SHP77 treated with DMSO at 0.1 percent for 48 hours (cell line): ENCODE measurements around the gene SLC8A1.

ENCODE experiments used
- DNase-seq: peaks from one replicate; lab custom pipeline; 2025; lab: John Stamatoyannopoulos, UW

The SLC8A1 gene

DNA sequence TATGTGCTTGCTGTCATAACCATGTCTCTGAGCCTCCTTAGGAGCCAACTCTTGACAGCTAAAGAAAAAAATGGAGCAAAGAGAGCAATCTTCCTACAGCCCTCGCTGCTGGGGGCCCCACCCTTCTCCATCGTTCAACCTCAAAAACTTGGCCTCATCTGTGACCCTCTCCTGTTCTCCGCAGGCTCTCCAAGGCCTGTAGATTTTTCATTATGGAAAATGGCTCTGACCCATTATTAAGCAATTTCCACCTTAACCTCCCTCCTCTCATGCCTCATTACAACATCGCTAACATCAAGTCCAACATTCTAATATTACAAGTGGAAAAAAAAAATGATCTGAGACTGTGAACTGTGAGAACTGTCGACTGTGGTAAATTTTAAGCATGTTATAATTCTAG lies 98.7 kb downstream of the SLC8A1 start:
- DNase-seq: no peak

DNA sequence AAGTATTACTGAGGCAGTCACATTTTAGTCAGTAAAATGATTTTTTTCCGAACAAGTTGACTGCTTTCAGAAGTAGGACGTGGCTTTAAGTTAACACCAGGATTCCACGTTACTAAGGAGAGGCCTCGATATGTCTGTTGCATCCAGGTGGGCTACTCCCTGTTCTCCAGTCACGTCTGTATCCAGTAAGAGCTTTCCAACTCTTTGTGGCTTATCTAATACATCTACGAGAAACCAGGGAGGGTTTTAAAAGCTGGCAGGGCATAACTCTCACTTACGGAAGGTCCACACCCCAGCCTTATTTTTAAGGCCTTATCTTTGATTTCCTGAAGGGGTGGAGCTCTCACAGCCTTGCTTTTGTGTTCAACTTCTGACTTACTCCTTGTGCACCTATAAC lies 99.2 kb downstream of the SLC8A1 start:
- DNase-seq: no peak

DNA sequence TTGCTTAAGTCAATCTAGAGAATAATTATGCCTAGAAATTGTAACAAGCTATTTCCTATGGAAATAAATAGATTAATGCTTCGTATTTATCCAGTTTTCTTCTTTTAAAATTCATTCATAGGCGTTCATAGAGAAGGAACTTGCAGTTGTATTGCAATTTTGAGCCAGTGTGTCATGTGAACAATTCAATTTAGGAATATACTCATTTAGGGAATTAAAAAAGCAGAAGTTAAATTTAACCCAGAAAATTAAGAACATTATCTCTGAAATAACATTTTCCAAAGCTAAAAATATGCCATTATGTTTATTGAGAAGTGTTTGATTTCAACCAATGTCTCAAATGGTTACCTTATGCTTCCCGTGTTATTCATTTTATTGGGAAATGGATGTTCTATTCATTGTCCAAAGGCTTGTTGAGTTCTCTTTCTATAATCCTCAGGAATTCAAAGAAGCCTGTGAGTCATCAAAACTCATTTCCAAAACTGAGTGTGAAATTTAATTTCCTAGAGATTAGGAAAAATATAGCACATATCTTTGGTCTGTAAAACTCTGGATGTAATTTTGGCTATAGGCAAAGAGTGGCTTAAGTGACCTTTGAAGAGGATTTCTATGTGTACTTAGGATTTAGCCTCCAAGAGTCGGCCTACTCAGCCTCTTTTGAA lies 99.7 kb downstream of the SLC8A1 start:
- DNase-seq: no peak

DNA sequence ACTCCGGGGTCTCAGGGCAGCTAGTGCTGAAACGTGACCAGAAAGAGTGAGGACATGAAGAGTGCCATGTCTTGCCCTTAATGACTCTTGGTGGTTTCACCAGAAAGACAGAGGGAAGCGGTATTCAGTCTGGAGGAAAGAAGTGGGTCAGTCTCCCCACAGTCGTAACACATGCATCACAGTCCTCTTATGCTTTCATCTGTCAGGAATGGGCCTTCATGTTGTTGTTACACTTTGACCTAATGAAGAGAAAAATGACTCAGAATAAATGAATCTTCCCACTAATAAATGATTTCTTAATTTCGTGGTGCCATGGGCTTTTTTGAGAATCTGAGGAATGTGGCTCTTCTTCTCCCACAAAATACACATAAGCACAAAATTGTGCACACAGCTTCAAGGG lies 103.2 kb downstream of the SLC8A1 start:
- no peak for DNase-seq

DNA sequence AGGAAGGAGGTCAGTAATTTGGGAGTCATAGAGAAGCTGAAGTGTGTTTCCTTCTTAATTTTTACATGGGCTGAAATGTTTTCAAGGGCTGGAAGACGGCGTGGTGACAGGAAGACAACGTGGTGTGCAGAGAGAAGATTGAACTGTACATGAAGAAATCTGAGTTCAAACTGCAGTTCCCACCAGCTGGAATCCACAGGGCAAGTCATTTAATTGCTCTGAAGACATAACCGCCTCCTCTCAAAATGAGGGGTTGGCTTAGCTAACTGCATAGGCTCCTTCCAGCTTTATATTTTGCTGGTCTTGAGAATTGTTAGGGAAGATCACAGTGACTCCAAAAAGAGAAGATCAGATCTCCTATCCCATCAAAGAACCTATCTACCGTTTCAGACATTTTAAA lies 103.9 kb downstream of the SLC8A1 start:
- no peak for DNase-seq

DNA sequence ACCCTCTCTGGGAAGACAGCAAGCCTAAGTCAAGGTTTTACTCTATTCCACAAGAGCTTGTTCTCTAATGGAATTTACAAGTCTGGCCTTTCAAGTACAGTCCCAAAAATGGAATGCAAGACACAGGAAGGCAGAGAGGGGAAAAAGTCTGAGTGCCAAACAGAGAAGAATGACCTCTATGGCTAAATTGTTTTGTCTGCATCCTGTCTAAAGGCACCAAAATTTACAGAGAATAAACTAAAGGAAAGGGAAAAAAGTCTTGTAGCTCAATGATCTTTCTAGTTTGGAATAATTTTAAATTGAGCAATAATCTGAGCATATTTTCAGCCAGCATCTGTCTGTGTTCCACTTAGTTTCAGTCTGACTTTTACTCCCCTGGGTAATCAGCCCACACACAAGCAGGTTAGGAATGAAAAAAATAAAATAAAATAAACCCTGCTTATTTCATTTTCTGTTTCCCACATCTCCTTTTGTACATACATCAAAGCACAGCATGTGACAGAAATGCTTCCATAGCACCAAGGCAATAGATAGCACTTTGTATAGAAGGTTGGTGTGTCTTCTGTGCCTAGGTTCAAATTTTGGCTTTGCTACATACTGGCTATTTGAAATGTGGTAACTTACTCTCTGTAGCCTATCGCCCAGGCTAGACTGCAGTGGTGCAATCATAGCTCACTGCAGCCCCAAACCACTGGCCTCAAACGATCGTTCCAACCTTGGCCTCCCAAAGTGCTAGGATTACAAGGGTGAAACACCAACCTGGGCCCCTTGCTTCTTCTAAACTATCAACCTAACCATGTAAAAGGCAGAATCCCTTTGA lies 105.1 kb downstream of the SLC8A1 start:
- DNase-seq: no peak

DNA sequence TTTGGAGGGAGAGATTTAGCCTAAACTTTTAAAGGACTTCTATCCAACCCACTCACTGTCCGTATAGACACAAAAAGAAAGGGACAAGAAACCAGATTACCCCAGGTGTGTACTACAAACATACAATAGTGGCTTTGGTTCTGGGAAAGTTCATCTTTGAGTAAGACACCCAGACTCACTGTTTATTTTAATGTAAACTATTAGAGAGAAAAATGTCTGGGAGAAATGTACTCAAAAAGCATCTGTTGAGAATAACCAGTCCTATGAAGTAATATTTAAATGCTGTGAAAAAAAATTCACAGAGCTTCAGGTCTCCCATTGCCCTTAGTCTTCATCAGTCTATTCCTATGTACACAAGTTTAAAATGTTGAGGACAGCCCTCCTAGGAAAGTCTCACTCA lies 107.5 kb downstream of the SLC8A1 start:
- no peak for DNase-seq

DNA sequence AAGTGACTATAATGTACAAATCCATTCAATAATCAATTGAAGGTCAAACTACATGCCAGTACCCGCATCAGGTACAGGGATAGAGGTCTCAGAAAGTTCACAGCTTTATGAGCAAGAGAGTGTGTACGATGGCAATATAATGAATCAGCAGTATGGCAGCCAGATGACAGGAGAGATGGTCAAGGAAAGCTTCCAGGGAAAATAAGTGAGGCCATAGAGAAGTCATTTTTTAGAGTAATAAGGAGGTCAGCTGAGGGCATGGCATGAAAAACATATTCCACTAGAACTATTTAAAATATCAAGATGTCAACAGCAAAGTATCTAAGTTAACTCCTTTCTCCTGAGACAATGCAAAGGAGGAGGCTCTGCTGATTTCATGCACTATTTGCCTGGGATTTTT lies 108.0 kb downstream of the SLC8A1 start:
- no peak for DNase-seq

DNA sequence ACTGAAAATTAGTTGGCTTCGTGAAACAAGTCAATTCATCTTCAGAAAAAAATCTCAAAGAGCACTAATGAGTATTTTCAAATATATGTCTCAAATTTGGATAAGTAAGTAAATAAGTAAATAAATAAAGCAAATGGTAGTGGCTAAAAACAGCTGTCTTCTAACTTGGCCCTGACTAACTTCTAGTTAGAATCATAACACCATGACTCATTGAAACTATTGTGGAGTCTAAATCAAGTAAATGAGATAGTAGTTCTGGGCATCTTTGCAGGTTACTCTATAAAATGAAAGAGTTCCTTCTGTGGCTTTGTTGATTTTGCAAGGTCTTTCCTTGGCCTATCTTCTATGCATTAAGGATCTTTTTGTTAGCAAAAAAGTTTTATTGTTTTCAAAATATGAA lies 110.7 kb downstream of the SLC8A1 start:
- DNase-seq: no peak

DNA sequence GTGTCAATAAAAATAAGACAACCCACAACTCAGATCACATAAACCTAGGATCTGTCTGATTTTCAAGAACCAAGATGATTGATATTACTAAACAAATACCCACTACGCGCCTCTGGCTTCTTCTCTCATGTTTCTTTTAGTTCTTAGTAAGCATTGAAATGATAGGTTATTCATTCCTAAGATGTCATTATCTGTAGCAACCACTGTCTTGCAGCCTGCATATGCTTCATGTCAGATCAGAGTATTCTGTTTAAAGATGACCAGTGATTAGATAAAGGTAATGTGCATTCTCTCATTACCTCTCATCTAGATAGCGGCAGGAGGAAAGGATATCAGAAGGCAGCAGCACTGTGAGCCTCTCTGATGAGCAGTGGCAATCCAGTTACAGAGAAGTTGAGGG lies 112.9 kb downstream of the SLC8A1 start:
- no peak for DNase-seq

DNA sequence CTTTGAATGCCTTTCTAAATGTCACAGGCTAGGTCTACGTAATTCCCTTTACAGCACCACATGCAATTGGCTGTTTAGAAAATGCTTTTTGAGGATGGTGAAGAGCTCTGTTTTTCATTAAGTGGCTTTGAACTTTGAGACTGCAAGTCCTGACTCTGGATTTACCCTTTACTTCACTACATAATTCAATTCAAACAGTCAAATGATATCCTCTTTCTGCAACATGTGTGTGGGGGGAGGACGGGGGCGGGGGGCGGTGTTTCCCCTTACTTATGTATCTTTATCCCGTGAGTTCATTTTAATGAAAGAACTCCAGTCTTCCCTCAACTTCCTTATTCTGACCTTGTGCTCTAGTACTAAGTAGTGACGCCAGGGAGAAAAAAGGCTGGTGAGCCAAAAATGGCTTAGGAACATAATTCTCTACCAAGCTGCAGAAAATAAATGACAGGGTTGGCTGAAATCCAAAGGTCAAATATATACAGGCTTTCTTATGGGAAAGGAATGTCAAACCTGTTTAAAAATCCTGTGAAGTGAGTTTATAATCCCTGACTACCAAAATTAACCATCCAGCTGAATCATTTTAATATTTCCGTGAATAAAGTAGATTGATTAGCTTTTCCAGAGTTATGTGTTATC lies 119.6 kb downstream of the SLC8A1 start:
- DNase-seq: no peak

DNA sequence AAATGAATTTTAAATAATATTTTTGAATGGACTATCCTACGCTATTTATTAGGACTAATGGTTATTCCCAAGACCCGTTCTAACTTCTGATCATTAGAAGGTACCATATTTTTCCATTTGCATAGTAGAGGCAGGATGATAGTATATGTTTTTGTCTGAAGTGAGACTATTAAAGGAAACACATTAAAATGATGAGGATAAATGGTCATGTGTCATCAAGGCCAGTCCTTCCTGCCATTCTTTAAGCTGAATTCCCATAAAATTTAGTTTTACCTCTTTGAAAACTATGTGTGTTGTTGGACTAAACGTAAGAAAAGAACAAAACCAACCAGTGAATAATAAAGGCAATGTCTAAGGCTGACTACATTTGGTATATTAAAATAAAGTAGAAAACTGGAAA lies 121.8 kb downstream of the SLC8A1 start:
- DNase-seq: no peak

DNA sequence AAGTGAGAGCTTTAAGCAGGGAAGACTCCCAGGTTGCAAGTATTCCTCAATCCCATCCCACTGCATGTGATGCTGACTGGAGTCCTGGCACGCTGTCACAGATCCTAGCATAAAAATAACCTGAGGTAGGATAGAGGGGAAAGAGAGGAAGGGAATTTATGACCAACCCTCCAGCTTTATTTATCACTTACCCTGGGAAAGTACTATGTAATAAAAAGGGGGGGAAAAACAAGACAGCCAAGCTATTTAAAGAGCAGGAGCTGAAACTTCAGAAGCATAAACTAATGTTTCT lies 122.2 kb downstream of the SLC8A1 start:
- no peak for DNase-seq

DNA sequence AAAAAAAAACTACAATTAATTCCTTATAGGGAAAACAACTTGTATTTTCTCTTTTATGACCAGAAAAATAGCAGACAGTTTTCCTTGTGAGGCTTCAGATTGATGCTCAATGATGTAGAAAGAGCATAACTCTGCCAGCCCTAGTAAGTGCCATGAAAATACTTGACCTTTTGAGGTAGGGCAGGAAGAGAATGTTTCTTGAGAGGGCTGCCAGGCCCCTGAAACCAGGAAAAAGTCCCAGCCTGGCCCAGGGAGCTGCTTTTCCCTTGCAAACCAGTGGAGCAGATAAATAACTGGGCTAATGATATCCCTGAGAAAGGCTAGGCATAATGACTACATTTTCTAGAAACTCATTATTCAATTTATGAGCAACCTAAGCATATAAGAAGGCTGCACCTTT lies 126.8 kb downstream of the SLC8A1 start:
- DNase-seq: no peak

DNA sequence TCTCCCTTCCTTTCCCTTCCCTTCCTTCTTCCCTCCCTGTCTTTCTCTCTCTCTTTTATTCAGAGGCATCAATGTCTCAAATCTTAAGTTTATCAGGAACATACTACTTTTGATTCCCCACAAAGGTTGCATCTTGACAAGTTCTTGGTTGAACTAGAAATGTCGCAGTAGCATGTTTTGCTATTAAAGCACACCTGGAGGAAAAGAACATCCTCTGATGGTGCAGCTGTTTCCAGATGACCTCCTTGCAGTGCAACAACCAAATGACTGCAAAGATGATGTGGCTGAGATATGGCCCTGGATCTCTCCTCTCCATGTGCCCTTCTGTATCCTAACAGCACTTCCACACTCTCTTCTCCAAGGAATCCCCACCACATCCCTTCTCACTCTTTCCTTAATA lies 127.2 kb downstream of the SLC8A1 start:
- no peak for DNase-seq

DNA sequence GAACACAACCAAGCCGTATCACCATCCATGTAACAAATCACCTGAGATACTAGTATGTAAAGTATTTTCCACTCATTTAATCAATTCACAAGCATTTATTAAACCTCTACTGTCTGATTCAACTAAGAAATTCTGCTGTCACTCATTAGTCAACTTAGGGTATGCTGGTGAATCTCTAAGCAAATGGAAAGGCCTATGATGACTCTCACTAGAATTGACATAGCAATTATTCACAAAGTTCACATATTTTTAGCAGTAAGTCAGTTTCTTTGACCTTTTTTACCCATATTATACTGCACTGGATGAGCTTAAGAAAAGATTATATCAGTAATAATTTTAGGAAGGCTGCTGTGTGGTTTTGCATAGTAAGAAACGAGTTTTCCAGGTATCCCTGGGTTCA lies 130.1 kb downstream of the SLC8A1 start:
- no peak for DNase-seq

DNA sequence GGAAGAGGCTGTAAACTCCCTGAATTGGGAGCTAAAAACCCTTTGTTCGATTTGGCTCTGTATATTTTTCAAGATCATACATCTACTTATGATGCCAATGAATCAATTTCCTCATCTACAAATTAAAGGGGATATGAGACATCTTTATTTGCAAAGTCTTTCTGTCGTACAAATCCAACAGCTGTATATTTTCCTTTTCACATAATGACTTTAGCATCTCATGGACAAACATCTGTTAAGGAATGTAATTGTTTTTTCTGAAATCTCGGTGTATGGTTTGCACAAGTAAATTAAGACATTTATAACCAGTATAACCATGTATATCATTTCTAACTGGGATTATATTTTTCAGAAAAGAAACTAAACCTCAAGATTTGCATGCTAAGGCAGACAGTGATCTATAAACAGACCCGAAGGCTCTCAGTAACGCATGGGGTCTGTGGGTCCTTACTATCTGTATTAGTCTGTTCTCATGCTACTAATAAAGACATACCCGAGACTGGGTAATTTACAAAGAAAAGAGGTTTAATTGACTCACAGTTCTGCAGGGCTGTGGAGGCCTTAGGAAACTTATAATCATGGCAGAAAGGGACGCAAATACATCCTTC lies 130.8 kb downstream of the SLC8A1 start:
- no peak for DNase-seq

DNA sequence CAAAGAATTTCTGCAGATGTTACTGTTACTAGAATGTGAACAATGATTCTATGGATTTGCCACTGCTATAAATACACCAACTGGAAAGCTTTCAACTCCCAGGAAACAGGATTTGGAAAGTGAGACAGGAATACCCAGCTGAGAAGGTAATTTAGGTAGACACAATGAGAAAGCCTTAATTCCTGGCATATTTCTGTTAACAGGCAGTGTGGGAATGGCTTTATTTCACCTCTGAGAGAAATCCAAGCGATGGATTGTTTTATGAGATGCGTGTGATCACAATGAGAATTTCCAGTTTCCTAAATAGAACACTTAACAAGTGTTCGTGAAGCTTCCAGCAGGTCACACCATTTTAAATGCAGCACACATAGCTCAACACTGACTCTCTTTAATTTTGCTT lies 133.0 kb downstream of the SLC8A1 start:
- DNase-seq: no peak

DNA sequence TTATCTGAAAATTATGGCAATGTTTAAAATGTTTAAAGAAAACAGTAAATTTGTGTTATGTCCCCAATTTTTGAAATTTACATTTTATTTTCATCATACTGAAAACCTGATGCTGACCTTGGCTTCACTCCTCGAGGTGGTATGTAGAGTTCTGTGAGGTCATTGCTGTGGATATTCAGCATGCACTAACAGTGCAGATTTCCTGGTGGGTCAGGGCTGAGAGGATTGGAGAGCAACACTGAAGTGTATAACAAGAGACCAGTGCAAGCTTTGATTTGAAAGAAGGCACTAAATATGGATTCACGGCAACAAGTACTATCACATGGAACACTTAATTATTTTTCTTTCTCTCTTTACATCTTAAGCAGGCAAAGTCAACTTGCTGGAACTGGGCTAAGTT lies 134.1 kb downstream of the SLC8A1 start:
- DNase-seq: no peak

DNA sequence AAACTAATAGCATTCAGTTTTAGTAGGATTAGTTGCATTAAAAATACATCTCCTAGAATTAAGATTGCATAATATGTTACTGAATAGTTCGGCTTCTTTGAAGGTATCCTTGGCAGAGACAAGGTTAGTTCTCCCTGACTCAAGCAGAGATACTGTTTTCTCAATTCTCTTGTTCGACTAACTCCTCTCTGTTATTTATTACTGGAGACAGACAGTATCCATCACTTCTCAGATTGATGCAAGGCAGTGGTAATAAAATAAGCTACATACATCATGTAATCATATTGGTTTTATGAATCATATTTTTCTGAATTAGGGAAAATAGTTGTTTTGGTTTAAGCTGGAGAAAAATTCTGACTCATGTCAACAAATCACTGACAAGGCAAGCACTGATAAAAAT lies 134.8 kb downstream of the SLC8A1 start:
- DNase-seq: no peak

DNA sequence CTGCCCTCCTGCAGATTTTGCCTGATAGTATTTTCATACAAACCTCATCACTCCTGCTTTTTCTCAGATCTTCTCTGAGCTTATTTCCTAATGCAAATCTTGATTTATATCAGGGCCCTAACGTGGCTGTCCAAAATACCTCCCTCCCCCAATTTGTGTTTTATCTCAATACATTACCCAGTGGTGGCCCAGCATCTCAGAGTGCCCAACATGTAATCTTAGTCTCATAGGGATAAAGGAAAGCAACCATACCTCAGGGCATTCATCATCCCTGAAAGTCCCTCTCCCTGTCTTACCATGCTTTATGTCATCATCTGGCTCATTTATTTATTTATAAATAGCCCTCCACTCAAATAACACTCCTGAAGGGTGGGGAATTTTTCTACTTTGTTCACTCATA lies 135.3 kb downstream of the SLC8A1 start:
- no peak for DNase-seq

DNA sequence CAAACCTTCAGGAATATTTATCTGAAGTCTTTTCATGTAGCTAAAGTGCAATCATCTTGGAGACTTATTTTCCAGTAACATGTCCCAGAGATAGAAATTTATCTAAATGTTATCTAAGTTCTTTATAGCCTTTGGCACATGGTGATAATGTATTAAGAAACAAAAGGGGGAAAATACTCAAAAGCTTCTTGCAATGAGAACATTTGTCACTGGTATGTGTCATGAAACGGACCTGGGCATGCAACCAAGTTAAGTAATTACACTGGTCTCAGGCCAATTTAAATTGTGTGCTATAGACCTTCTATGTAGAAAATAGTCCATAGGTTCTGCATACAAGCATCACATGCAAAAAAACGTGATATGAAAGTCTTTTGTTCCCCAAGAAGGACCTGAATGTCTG lies 136.2 kb downstream of the SLC8A1 start:
- DNase-seq: no peak

DNA sequence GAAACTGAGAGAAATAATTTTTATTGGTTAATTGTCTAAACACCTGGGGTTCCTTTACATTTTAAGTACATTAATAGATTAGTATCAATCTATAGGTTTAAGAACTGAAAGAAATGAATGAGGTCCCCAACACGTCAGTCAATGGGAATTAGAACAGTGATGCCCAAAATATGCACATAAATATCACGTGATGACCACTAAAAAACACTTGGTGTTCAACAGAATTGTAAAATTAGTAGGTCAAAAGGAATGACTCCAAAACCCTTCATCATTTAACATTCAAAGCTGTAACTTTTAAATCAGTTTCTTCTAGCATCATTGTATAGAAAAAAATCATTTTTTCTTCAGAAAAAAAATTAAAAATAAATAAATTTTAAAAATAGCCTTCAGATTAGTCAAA lies 140.9 kb downstream of the SLC8A1 start:
- no peak for DNase-seq
